ENCODE results near the gene DAB2. TPM values are rescaled to one million over a fixed set of nuclear protein-coding genes. Genes with fewer than 3 reads are reported as not detected.

DAB2 gene
- total RNA-seq, 5 donors from 2014 or later (not counting 1 experiment from before 2014, with no cell fraction given) = 0.47 to 1.1 (median 0.78) TPM

DNA sequence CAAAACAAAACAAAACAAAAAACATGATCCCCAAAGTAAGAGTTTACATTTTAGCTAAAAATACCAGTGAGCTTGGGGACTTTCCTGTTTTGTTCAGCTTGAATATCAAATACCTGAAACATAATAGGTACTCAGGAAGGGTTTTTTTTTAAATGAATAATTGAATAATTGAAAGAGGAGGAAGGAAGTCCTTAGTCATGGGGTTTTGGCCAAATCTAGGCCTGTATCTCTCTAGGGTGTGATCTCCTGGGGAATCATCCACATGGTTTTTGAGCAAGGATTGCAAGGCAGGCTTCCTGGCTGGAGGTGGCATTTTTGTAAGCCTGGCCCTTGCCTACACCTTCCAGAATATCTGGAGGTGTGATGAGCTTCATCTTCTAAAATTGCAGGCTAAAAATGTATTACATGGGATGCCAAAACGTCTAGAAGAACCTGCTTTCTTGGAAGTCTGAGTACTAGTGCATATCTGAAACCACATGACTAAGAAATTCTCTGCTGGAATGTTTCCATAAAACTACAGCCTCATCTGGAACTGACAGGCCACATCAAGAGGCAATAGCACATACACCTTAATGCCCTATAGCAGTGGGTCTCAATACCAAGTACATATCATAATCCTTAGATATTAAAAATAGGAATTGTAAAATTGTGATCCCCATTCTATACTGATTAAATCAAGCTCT, 70.9 kb downstream of the DAB2 start:
- no peak overlapping the region for H3K27ac Mint-ChIP-seq
- POLR2A ChIA-PET = no interaction called here
- H3K4me1 ChIP-seq (ENCODE audit: control insufficient read depth in 1 of 2, extremely low read depth in 1 of 2, insufficient read depth in 2 of 2, low read length in 2 of 2) = no peaks in the 10 kb centered on the region
- no peaks in the 10 kb centered on the region for H3K9me3 ChIP-seq
- CTCF ChIA-PET = interaction anchor here (0.6 to 1.5 kb wide), 4 partner anchors 18 to 965 kb away, joined by 3 to 6 read pairs (median 5); no protein-coding TSS in a partner anchor
- no peaks in the 10 kb centered on the region for H3K4me1 Mint-ChIP-seq
- no peak overlapping the region for H3K4me3 Mint-ChIP-seq
- peaks cover 19 to 29% (median 23%) of the 10 kb centered on the region in 3 donors for H3K9me3 Mint-ChIP-seq
- H3K4me3 ChIP-seq (ENCODE audit: control insufficient read depth in 1 of 2, extremely low read depth in 1 of 2, low read length in 1 of 2) = no peak overlapping the region
- H3K36me3 Mint-ChIP-seq = no peaks in the 10 kb centered on the region
- ATAC-seq (replicated peaks in 1 of 4) (no peak), DNase-seq (no peak)
- WGBS (ENCODE audit: insufficient coverage) = no CpG with 5 or more reads among the region's 1 CpG
- no peak overlapping the region for H3K27ac ChIP-seq (ENCODE audit: low read length)
- no peaks in the 10 kb centered on the region for H3K27me3 ChIP-seq (replicated peaks in 1 of 2; ENCODE audit: control insufficient read depth in 2 of 2, extremely low read depth in 1 of 2, insufficient read depth in 2 of 2, low read length in 1 of 2)
- no peaks in the 10 kb centered on the region for H3K27me3 Mint-ChIP-seq
- no peaks in the 10 kb centered on the region for H3K36me3 ChIP-seq (ENCODE audit: control insufficient read depth in 2 of 2, extremely low read depth in 1 of 2, insufficient read depth in 1 of 2, low read length in 1 of 2)

DNA sequence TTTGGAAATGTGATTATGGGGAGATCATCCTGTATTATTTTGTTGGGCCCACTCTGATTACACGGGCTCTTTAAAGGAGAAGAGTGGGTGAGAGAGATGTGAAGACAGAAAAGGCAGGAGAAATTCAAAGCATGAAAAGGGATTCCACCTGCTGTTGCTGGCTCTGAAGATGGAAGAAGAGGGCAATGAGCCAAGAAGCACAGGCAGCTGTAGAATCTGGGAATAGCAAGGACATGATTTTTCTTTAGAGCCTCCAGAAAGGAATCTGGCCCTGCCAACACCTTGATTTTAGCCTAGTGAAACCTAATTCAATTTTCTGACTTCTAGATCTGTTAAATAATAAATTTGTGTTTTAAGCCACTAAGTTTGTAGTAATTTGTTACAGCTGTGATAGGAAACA, 71.8 kb downstream of the DAB2 start:
- H3K9me3 ChIP-seq = no peaks in the 10 kb centered on the region
- H3K4me1 ChIP-seq (ENCODE audit: control insufficient read depth in 1 of 2, extremely low read depth in 1 of 2, insufficient read depth in 2 of 2, low read length in 2 of 2) = no peaks in the 10 kb centered on the region
- H3K4me3 ChIP-seq (ENCODE audit: control insufficient read depth in 1 of 2, extremely low read depth in 1 of 2, low read length in 1 of 2) = no peak overlapping the region
- no peak overlapping the region for H3K27ac ChIP-seq (ENCODE audit: low read length)
- H3K4me3 Mint-ChIP-seq = no peak overlapping the region
- ATAC-seq (replicated peaks in 1 of 4) = no peak
- no peaks in the 10 kb centered on the region for H3K27me3 Mint-ChIP-seq
- no peaks in the 10 kb centered on the region for H3K27me3 ChIP-seq (replicated peaks in 1 of 2; ENCODE audit: control insufficient read depth in 2 of 2, extremely low read depth in 1 of 2, insufficient read depth in 2 of 2, low read length in 1 of 2)
- no peak overlapping the region for H3K27ac Mint-ChIP-seq
- no peaks in the 10 kb centered on the region for H3K36me3 ChIP-seq (ENCODE audit: control insufficient read depth in 2 of 2, extremely low read depth in 1 of 2, insufficient read depth in 1 of 2, low read length in 1 of 2)
- 82% methylated on average over 1 of the region's 1 CpG for WGBS (ENCODE audit: insufficient coverage)
- H3K36me3 Mint-ChIP-seq = no peaks in the 10 kb centered on the region
- ChIA-PET CTCF (interaction anchor here in 1 of 2 donors (0.6 kb wide), 1 partner anchor 195 kb away, joined by 3 read pairs; no protein-coding TSS in a partner anchor), POLR2A (no interaction called here)
- H3K4me1 Mint-ChIP-seq = no peaks in the 10 kb centered on the region
- H3K9me3 Mint-ChIP-seq = peaks cover 19 to 29% (median 23%) of the 10 kb centered on the region in 3 donors
- DNase-seq = no peak

DNA sequence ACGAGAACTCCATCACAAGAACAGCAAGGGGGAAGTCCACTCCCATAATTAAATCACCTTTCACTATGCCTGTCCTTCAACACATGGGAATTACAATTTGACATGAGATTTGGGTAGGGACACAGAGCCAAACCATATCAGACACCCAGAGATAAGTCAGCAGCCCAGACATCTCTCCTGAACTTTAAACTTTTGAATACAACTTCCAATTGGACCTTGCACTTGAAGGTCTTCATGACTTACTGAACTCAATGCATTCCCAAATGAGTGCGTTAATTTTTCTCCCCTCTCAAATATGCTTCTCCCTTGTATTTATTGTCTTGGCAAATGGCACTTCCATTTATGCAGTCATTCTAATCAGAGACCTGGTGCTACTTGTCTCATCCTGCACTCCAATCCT, 72.6 kb downstream of the DAB2 start:
- Mint-ChIP-seq H3K36me3 (no peaks in the 10 kb centered on the region), H3K4me3 (no peak overlapping the region), H3K9me3 (peaks cover 19 to 29% (median 23%) of the 10 kb centered on the region in 3 donors), H3K4me1 (no peaks in the 10 kb centered on the region), H3K27me3 (peaks cover 0 to 2% of the 10 kb centered on the region in 2 donors), H3K27ac (no peak overlapping the region)
- no peaks in the 10 kb centered on the region for H3K27me3 ChIP-seq (replicated peaks in 1 of 2; ENCODE audit: control insufficient read depth in 2 of 2, extremely low read depth in 1 of 2, insufficient read depth in 2 of 2, low read length in 1 of 2)
- no peaks in the 10 kb centered on the region for H3K36me3 ChIP-seq (ENCODE audit: control insufficient read depth in 2 of 2, extremely low read depth in 1 of 2, insufficient read depth in 1 of 2, low read length in 1 of 2)
- POLR2A ChIA-PET = no interaction called here
- CTCF ChIA-PET = no interaction called here
- no peak overlapping the region for H3K4me3 ChIP-seq (ENCODE audit: control insufficient read depth in 1 of 2, extremely low read depth in 1 of 2, low read length in 1 of 2)
- ATAC-seq (replicated peaks in 1 of 4) = no peak
- DNase-seq = no peak
- H3K27ac ChIP-seq (ENCODE audit: low read length) = no peak overlapping the region
- no peaks in the 10 kb centered on the region for H3K4me1 ChIP-seq (ENCODE audit: control insufficient read depth in 1 of 2, extremely low read depth in 1 of 2, insufficient read depth in 2 of 2, low read length in 2 of 2)
- 100% methylated on average over 1 of the region's 2 CpGs for WGBS (ENCODE audit: insufficient coverage)
- H3K9me3 ChIP-seq = no peaks in the 10 kb centered on the region

DNA sequence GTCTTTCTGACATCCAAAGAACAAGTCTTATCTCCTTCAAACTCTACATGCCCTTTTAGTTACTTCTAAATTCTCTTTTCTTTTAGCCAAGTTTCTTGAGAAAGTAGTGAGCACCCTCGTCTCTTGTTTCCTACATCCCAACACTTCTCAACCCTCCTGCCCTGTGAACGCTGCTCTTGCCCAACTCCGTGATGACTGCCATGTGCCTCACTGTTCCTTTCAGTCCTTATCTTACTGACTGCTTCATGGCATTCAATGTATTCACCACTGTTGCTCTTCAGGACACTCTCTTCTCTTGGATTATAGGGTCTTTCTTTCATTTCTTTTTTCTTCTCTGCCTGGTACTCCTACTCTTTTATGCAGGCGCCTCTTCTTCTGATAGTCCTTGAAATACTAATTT, 75.3 kb downstream of the DAB2 start:
- ATAC-seq (replicated peaks in 1 of 4) = no peak
- Mint-ChIP-seq H3K4me1 (no peaks in the 10 kb centered on the region), H3K36me3 (no peaks in the 10 kb centered on the region)

DNA sequence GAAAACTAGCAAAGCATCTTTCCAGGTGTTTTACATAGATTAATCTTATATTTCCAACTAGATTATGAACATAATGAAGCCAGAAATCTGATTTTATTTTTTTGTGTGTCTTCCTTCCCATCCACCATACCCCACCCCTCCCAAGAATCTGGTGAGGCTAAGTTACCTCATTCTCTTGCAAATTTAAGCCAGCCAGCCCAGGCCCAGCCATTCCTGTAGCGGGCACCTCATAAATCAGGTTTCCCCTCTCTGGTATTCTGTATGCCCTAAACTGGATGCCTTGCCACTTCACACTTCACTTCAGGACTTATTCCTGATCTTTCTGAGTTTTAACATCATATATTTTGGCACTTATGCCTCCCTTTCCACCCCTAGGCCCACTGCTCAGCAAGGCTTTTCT, 82.3 kb downstream of the DAB2 start:
- 100% methylated on average over 1 of the region's 1 CpG for WGBS (ENCODE audit: insufficient coverage)
- Histone ChIP-seq H3K27ac (ENCODE audit: low read length) (no peak overlapping the region), H3K4me1 (ENCODE audit: control insufficient read depth in 1 of 2, extremely low read depth in 1 of 2, insufficient read depth in 2 of 2, low read length in 2 of 2) (peaks cover 0 to 6% of the 10 kb centered on the region in 2 experiments), H3K27me3 (replicated peaks in 1 of 2; ENCODE audit: control insufficient read depth in 2 of 2, extremely low read depth in 1 of 2, insufficient read depth in 2 of 2, low read length in 1 of 2) (peaks cover 0 to 6% of the 10 kb centered on the region in 2 experiments), H3K36me3 (ENCODE audit: control insufficient read depth in 2 of 2, extremely low read depth in 1 of 2, insufficient read depth in 1 of 2, low read length in 1 of 2) (no peaks in the 10 kb centered on the region), H3K9me3 (no peaks in the 10 kb centered on the region), H3K4me3 (ENCODE audit: control insufficient read depth in 1 of 2, extremely low read depth in 1 of 2, low read length in 1 of 2) (no peak overlapping the region)
- peaks cover 0 to 17% (median 0%) of the 10 kb centered on the region in 3 donors for H3K9me3 Mint-ChIP-seq
- H3K36me3 Mint-ChIP-seq = peaks cover 3% of the 10 kb centered on the region
- ChIA-PET CTCF (no interaction called here), POLR2A (no interaction called here)
- H3K4me3 Mint-ChIP-seq = no peak overlapping the region
- ATAC-seq (replicated peaks in 1 of 4) (no peak), DNase-seq (no peak)
- H3K4me1 Mint-ChIP-seq = no peaks in the 10 kb centered on the region
- H3K27me3 Mint-ChIP-seq = peaks cover 27 to 33% of the 10 kb centered on the region in 2 donors
- H3K27ac Mint-ChIP-seq = no peak overlapping the region

More for the DNA sequence above, 75.3 kb downstream of the DAB2 start:
- no peak overlapping the region for H3K4me3 Mint-ChIP-seq
- peaks cover 10 to 14% of the 10 kb centered on the region in 2 donors for H3K27me3 Mint-ChIP-seq
- 85% methylated on average over 3 of the region's 4 CpGs for WGBS (ENCODE audit: insufficient coverage)
- no peak for DNase-seq
- H3K27ac ChIP-seq (ENCODE audit: low read length) = no peak overlapping the region
- H3K27ac Mint-ChIP-seq = no peak overlapping the region
- no peaks in the 10 kb centered on the region for H3K9me3 ChIP-seq
- no peaks in the 10 kb centered on the region for H3K36me3 ChIP-seq (ENCODE audit: control insufficient read depth in 2 of 2, extremely low read depth in 1 of 2, insufficient read depth in 1 of 2, low read length in 1 of 2)
- CTCF ChIA-PET = no interaction called here
- POLR2A ChIA-PET = interaction anchor here in 1 of 2 donors (0.7 kb wide), 1 partner anchor 10 kb away, joined by 3 read pairs; no protein-coding TSS in a partner anchor
- H3K9me3 Mint-ChIP-seq = peaks cover 23 to 31% (median 29%) of the 10 kb centered on the region in 3 donors
- H3K4me3 ChIP-seq (ENCODE audit: control insufficient read depth in 1 of 2, extremely low read depth in 1 of 2, low read length in 1 of 2) = no peak overlapping the region
- H3K4me1 ChIP-seq (ENCODE audit: control insufficient read depth in 1 of 2, extremely low read depth in 1 of 2, insufficient read depth in 2 of 2, low read length in 2 of 2) = no peaks in the 10 kb centered on the region
- no peaks in the 10 kb centered on the region for H3K27me3 ChIP-seq (replicated peaks in 1 of 2; ENCODE audit: control insufficient read depth in 2 of 2, extremely low read depth in 1 of 2, insufficient read depth in 2 of 2, low read length in 1 of 2)

DNA sequence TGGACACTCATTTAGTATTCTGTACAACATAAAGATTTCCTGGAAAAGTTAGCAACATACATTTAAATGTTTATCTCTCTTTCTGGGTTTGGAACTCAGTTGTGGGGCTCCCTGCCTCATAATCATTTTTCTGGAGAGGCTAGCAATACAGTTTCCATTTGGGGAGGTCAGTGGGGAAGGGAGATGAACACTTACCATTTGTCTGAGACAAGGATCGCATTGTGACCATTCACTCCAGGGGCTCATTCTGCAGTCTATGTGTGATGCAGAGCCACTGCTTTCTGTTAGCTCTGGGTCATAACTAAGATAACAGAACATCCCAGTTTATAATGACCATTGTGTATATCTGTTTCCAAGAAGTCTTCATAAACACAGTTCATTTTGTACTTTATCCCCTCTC, 82.9 kb downstream of the DAB2 start:
- Mint-ChIP-seq H3K4me1 (no peaks in the 10 kb centered on the region), H3K27me3 (peaks cover 25 to 33% of the 10 kb centered on the region in 2 donors), H3K9me3 (peaks cover 0 to 17% (median 0%) of the 10 kb centered on the region in 3 donors), H3K36me3 (peaks cover 3% of the 10 kb centered on the region), H3K27ac (no peak overlapping the region), H3K4me3 (no peak overlapping the region)
- whole genome bisulfite sequencing (ENCODE audit: insufficient coverage) = no CpG with 5 or more reads among the region's 1 CpG
- Histone ChIP-seq H3K4me3 (ENCODE audit: control insufficient read depth in 1 of 2, extremely low read depth in 1 of 2, low read length in 1 of 2) (no peak overlapping the region), H3K36me3 (ENCODE audit: control insufficient read depth in 2 of 2, extremely low read depth in 1 of 2, insufficient read depth in 1 of 2, low read length in 1 of 2) (no peaks in the 10 kb centered on the region), H3K27me3 (replicated peaks in 1 of 2; ENCODE audit: control insufficient read depth in 2 of 2, extremely low read depth in 1 of 2, insufficient read depth in 2 of 2, low read length in 1 of 2) (peaks cover 0 to 6% of the 10 kb centered on the region in 2 experiments), H3K9me3 (no peaks in the 10 kb centered on the region), H3K27ac (ENCODE audit: low read length) (no peak overlapping the region), H3K4me1 (ENCODE audit: control insufficient read depth in 1 of 2, extremely low read depth in 1 of 2, insufficient read depth in 2 of 2, low read length in 2 of 2) (peaks cover 0 to 6% of the 10 kb centered on the region in 2 experiments)
- ATAC-seq (replicated peaks in 1 of 4) (no peak), DNase-seq (no peak)
- POLR2A ChIA-PET = no interaction called here
- CTCF ChIA-PET = no interaction called here
